Effector CD4-positive, alpha-beta T cell (primary cell): Measurements from ENCODE around the gene DNM2.
"Not testable (repeated sequence)": the region's sequence is repeated elsewhere in the genome, so short reads cannot be mapped to it uniquely, and the experiment has no call there.

Experiments
- DNase-seq: peaks from one replicate; pipeline ENCODE4 v3.0.0-alpha.2; 2020

Gene DNM2

GRCh38 chr19:10727685-10728201 lies 9.9 kb downstream of the DNM2 start:
- DNase-seq, result no peak

GRCh38 chr19:10729411-10729810 lies 11.5 kb downstream of the DNM2 start:
- DNase-seq, result no peak

GRCh38 chr19:10730932-10731331 lies 13.1 kb downstream of the DNM2 start:
- no peak for DNase-seq

DNA sequence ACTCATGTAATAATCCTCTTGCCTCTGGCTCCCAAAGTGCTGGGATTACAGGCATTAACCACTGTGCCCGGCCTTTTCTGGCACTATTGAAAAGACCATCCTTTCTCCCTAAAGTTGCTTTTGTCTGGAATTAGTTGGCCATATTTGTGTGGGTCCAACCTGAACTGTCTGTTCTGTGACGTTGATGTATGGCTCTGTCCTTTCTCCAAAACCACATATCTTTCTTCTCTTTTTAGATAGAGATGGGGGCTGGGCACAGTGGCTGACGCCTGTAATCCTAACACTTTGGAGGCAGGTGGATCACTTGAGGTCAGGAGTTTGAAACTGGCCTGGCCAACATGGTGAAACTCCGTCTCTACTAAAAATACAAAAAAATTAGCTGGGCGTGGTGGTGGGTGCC lies 17.9 kb downstream of the DNM2 start:
- DNase-seq, result no peak

DNA sequence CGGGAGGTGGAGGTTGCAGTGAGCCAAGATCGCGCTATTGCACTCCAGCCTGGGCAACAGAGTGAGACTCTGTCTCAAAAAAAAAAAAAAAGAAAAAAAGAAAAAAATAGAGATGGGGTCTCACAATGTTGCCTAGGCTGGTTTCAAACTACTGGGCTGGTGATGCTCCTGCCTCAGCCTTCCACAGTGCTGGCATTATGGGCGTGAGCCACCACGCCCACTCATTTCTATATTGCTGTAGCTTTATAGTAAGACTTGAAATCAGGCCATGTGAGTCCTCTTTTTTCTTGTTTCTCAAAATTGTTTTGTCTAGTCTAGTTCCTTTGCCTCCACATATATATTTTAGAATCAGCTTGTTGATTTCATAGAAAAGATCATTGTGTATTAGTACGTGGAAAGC lies 18.3 kb downstream of the DNM2 start:
- no peak for DNase-seq

DNA sequence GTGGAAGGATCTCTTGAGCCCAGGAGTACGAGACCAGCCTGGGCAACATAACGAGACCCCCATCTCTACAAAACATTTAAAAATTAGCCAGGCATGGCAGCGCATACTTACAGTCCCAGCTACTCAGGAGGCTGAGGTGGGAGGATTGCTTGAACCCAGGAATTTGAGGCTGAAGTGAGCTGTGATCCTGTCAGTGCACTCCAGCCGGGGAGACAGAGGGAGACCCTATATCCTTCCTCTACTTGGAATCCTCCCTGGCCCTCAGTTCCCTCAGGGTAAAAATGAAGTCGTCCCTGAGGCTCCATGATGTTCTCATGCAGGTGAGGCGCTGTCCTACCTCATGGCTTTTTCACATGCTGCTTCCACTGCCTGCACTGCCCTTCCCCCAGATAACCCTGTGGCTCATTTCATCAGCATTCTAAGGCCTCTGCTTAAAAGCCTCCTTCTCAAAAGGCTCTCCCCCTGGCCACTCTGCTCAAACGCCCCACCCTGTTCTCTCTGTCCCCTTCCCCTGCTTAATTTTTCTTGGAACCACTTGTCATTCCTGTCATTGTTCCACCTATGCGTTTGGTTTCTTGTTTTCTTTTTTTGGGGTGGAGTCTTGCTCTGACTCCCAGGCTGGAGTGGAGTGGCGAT lies 19.2 kb downstream of the DNM2 start:
- DNase-seq, result no peak

GRCh38 chr19:10737722-10738121 lies 19.8 kb downstream of the DNM2 start:
- no peak for DNase-seq

DNA sequence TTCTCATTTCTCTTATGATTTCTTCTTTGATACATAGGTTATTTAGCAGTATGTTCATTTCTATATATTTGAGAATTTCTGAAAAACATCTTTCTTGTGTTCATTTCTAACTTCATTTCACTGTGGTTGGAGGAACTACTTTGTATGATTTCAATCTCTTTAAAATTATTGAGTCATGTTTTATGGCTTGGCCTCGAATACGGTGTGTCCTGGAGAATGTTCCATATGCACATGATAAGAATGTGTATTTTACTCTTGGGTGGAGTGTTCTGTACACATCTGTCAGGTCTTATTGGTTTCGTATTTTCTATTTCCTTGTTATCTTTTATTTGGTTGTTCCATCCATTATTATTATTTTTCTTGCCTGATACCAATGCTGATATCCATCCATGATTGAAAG lies 22.9 kb downstream of the DNM2 start:
- no peak for DNase-seq

DNA sequence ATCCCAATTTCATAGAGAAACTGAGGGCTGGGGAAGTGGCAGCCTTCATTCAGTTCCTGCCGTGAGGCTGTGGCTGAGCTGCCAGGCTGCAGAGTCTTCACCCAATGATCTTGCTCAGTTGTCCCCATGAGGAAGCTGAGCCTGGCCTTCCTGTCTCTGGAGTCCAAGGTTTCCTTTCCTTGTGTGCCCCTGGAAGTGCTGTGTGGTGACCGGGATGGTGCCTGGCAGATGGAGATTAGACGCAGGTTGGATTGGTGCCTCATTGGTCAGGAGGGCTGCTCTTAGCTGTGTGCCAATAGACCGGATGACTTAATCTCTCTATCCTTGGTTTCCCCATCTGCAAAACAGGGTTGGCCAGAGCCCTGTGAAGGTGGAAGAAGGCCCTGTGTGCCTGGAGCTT lies 24.6 kb downstream of the DNM2 start:
- no peak for DNase-seq

DNA sequence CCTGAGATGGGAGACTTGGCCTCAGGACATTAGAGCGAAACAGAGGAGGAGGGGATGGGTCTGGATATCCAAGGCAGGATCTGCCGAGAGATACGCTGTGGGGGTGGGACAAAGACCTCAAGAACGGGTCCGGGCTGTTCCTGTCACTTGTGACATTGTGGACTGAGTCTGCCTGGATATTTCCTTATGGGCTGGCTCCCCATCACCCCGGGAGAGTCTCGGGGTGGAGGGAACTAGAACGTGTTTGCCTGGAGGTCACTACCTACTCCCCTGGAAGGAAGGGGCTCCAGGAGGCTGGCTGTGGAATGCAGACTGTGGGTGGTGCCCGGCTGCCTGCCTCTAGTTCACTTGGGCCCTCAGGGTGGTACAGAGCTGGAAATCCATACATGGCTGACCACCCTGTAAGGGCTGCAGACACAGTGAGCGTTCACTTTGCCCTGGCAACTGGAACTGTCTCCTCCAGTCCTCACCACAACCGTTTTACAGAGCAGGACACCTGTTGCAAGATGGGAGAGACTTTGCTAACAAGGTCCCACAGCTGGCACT lies 26.4 kb downstream of the DNM2 start:
- no peak for DNase-seq

DNA sequence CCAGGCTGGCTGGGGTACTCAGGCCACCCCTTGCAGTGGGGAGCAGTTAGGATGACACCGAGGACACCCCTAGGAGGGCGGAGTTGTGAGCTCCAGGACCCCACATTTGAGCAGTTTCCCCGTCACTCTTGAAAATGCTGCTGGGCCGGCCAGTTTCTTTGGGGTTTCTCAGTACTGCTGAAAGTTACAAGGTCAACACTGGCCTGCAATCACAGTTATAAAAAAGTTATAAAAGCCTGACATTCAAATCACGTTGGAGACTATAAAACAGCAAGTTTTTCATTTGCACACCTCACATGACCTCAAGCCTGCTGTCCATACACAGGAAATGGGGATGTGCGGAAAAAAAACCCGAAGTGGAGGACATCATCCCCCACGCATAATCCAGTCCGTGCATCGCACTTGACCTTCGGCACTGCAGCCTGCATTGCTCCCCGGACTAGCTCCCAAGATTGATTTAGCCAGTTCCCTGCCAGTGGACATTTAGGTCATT lies 27.0 kb downstream of the DNM2 start:
- no peak for DNase-seq

DNA sequence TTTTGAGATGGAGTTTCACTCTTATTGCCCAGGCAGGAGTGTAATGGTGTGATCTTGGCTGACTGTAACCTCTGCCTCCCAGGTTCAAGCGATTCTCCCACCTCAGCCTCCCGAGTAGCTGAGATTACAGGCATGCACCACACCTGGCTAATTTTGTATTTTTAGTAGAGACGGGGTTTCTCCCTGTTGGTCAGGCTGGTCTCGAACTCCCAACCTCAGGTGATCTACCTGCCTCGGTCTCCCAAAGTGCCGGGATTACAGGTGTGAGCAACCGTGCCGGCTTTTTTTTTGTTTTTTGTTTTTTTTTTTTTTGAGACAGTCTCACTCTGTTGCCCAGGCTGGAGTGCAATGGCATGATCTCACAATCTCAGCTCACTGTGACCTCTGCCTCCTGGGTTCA lies 28.6 kb downstream of the DNM2 start:
- not testable (repeated sequence) for DNase-seq

GRCh38 chr19:10747271-10747670 lies 29.4 kb downstream of the DNM2 start:
- no peak for DNase-seq

DNA sequence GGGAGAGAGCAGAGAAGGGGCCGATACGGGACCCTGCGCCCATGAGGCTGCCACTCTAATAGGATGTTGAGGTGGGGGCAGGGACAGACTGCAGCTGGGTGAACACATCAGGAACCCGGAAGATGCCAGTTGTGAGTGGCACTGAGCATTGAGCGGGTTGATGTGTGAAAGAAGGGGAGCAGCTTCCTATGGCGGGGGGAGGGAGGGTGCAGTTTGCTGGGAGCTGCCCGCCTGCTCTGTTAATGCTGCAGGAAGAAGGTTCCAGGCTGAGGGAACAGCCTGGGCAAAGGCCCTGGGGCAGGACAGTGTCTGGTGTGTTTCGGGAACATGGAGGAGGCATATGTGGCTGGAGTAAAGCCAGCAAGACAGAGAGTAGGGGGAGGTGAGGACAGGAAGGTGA lies 29.8 kb downstream of the DNM2 start:
- no peak for DNase-seq

DNA sequence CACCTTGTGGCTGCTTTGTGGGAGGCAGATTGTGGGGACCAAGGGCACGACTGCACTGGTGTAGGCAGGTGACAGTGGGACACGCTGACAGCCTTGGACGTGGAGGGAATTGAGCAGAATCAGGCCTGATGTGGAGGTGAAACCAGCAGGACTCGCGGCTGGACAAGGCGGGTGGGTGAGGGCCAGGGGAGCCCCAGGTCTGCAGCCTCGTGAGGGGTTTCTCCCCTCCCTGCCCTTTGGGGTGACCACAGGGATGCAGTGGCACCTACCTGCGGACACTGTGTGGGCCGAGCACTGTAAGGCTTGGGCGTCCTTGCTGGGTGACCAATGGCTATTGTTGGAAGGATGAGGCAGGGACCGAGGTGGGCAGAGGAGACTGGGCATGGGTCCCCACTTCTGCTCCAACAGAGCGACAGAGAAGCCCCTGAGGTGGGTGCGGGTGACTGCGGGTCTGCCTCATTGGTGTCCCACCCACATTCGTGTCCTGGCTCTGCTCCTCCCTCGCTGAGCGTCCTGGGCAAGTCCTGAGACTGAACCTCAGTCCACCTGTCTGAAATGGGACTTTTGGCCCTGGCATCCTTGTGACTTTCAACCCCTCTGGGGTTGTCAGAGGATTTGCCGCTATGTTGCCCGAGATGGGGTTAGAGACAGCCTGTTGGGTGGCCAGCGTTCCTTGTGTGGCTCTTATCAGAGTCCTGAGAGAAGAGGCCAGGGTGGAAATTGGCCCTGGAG lies 30.5 kb downstream of the DNM2 start:
- no peak for DNase-seq

- no peak for DNase-seq
Measured at GRCh38 chr19:10748927-10749434, 31.1 kb downstream of the DNM2 start.

DNA sequence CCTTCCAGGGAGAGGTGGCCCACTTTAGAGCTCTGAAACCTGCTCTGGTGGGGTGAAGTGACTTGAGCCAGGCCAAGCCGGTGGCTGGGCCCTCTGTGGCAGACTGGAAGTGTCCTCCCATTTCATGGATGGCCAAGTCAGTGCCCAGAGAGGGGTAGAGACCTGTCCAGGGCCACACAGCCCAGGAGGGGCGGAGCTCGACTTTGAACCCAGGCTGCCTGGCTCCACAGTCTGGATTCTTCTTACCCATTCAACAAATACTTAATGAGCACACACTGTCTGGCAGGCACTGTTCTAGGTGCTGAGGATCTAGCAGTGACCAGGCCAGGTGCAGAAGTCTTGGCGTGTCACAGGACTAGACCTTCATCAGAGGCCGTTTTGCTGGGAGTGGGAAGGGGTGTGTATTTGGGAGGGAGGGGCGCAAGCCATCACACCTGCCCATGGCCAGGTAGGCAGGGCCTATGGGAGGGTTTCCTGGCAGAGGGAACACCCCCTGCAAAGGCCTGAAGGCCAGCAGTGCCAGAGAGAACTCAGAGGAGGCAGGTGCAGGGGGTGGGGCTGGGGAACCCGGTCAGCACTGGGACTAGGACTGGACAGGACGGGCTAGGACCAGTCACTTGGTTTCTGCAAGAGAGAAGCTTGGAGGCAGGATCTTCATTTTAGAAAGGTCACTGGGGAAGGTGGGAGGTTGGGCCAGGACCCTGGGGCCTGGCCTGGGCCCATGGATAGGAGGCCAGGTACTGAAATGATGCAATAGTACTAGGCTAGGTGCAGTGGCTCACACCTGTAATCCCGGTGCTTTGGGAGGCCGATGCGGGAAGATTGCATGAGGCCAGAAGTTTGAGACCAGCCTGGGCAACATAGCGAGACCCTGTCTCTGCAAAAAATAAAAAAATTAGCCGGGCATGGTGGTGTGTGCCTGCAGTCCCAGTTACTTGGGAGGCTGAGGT lies 31.8 kb downstream of the DNM2 start:
- DNase-seq, result no peak

DNA sequence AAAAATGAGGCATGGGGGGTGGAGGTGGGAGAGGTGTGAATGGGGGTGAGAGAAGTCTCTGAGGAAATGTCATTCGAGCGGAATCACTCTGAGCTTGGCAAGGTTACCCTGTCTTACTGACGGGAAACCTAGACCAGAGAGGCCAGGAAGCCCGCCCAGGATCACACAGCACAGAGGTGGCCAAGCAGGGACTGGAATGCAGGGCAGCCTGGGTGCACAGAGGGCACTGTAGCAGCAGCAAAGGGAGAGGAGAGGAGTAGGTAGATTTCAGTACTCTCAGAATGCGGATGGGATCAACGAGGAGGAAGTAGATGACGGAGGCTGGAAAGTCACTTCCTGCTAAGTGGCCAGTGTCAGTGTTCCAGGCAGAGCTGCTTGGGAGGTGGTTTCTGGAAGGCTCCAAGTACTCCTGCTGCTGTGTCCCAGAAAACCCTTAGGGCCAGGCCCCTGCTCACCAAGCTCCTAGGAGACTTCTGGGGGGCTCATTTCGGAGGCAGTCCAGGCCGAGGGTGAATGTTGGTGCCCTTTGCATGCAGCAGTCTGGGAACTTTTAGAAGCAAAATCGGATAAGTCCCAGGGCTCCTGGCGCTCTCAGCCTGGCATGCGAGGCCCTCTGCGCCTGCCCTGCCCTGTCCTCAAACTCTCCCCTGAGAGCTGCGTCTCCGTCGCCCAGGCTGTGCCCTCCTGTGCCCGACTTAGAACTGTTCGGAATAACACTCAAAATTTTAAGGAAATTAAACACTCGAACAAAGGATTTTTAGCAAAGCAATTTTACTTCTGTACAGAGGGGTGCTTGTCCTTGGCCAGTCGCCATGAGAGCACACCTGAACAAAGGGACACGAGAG lies 33.5 kb downstream of the DNM2 start:
- DNase-seq, result no peak

GRCh38 chr19:10752237-10752912 lies 34.5 kb downstream of the DNM2 start:
- DNase-seq, result no peak

- no peak for DNase-seq
Measured at GRCh38 chr19:10752913-10753704, 35.2 kb downstream of the DNM2 start.
